Psoas muscle (tissue), 8 donors: ENCODE data around the gene ZMYM1. TPM values are rescaled to one million over a fixed set of nuclear protein-coding genes. Genes with fewer than 3 reads are reported as not detected.
"Not testable (repeated sequence)": the region's sequence is repeated elsewhere in the genome, so short reads cannot be mapped to it uniquely, and the experiment has no call there.

Experiments
- ATAC-seq, 4 donors: fragments of 200-7000 bp; cut with Tn5 transposase; one replicate each; pipeline ENCODE4 v1.9.1; 2020; ENCODE audit warnings: moderate library complexity in 3 of 4, mild to moderate bottlenecking in 2 of 4
- DNase-seq, 2 donors: peaks; one replicate each; pipeline ENCODE4 v3.0.0-alpha.2; 2020
- H3K27ac ChIP-seq: fragments of 200-600 bp; one replicate; pipeline ENCODE4 v1.8.0; 2022
- H3K27me3 ChIP-seq, 3 donors: fragments of 200-600 bp in 1 of 3; one replicate each; pipeline versions ENCODE4 v1.6.1 to v1.8.0; 2013 to 2022; ENCODE audit warnings: low read length in 2 of 3, mild to moderate bottlenecking in 2 of 3, moderate library complexity in 1 of 3; ENCODE audit not compliant: insufficient read depth in 3 of 3
- H3K36me3 ChIP-seq, 2 donors: fragments of 200-600 bp in 1 of 2; one replicate each; pipeline versions ENCODE4 v1.6.1 to v1.8.0; 2013 to 2022; ENCODE audit warnings: low read depth in 1 of 2, mild to moderate bottlenecking in 1 of 2, moderate library complexity in 1 of 2; ENCODE audit not compliant: insufficient read depth in 1 of 2
- H3K4me1 ChIP-seq: fragments of 200-600 bp; one replicate; pipeline ENCODE4 v1.8.0; 2022
- H3K4me3 ChIP-seq: fragments of 200-600 bp; one replicate; pipeline ENCODE4 v1.8.0; 2022; ENCODE audit warnings: mild to moderate bottlenecking
- H3K9me3 ChIP-seq: fragments of 200-600 bp; one replicate; pipeline ENCODE4 v1.8.0; 2022
- WGBS, 3 donors: extraction: QIAGEN DNeasy Blood & Tissue Kit; methylation state at CpG; one replicate each; pipeline versions ENCODE4 v1.1.6 to v1.1.7; 2013; 5-methylcytosine and 5-hydroxymethylcytosine counted together
- intact Hi-C, 2 donors: fragments of 100-400 bp; cut with DNase I; formaldehyde crosslinking; loops; one replicate each; pipeline versions ENCODE4 v1.11.0 to v1.14.2; 2022
- polyA plus RNA-seq, 3 donors: library from polyadenylated mRNA; stranded (reverse); fragments of 200-250 nt; gene quantifications; one replicate each; pipeline ENCODE4 v1.2.3, GENCODE V29; 2013
- total RNA-seq, 4 donors: library from RNA; stranded (reverse); fragmentation: NEBNext Ultra II Directional in 2 of 4; extraction: Animal tissue kit (Norgen Biotek cat#: 25700) in 2 of 4; gene quantifications; one replicate each; pipeline versions ENCODE4 v1.2.1 to v1.2.4, GENCODE V29; 2021 to 2023
- TF ChIP-seq, protein P1 (sequence below): fragments of 200-600 bp; IDR thresholded peaks from one replicate; pipeline ENCODE4 v1.8.0; 2022; ENCODE audit warnings: antibody characterized with exemption
- donor health status: healthy with polysubstance abuse.
- donor health status: DM: no; HTN: no; CAD: no; lungs with moderate emphysema.
- donor health status: Bipolar disorder and iron deficiency.
- donor health status: healthy.
- donor health status: DM: yes; HTN: yes; CAD: no.
- donor health status: DM: no; HTN: no; CAD: no.
- donor health status: DM: no; HTN: no; CAD: no.
- donor health status: DM: yes; HTN: yes; CAD: no.

Gene ZMYM1
- total and polyA plus RNA-seq, 7 donors: 0.90 to 5.2 (median 3.1) TPM

GRCh38 chr1:35142728-35143127 lies 63.5 kb downstream of the ZMYM1 start:
- WGBS, 3 donors: 83 to 89% (median 84%) methylated on average over 9 of the region's 9 CpGs
- H3K36me3 ChIP-seq, H3K4me3 ChIP-seq, DNase-seq, intact Hi-C loops, H3K27ac ChIP-seq, H3K27me3 ChIP-seq, ATAC-seq, H3K9me3 ChIP-seq, H3K4me1 ChIP-seq: not testable (repeated sequence)

GRCh38 chr1:35143737-35144508 lies 64.7 kb downstream of the ZMYM1 start:
- intact Hi-C loops: no loop called here
- no peak for ATAC-seq
- WGBS, 3 donors: 84 to 85% (median 85%) methylated on average over 12 of the region's 12 CpGs

DNA sequence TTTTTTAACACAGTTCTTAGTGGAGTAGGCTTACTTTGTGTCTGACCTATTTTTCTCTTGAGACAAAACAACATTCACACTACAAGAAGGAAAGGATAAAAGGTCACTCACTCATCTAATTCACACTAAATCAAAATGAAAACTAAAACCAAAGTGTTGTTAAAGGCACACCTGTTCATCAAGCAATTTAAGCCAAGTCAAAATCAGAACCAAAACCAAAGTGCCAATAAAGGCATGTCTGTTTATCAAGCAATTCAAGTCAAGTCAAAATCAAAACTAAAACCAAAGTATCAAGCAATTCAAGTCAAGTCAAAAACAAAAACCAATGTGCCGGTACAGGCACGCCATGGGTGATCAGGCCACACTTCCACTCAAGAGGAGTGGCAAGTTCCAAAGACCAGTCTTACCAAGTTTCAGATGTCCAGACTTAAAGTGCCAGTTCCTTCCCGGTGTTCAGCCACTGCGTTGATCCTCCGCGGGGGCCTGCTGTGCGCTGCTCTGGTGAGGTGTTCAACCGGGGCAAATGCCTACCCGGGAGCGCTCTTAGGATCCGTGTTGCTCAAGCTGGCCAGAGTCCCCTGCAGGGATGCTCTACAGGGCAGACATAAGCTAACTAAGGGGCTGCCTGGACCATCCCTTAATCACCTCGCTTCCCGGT lies 66.8 kb downstream of the ZMYM1 start:
- H3K27me3 ChIP-seq, intact Hi-C loops, H3K9me3 ChIP-seq, H3K4me1 ChIP-seq, H3K36me3 ChIP-seq, DNase-seq, H3K27ac ChIP-seq: not testable (repeated sequence)
- ATAC-seq: peak in 2 of 4 donors; percentile 35 to 50
- WGBS, 3 donors: 20 to 57% (median 26%) methylated on average over 13 of the region's 13 CpGs
- peak overlapping the region; percentile 52 for H3K4me3 ChIP-seq

More at GRCh38 chr1:35143737-35144508, 64.7 kb downstream of the ZMYM1 start:
- H3K27ac ChIP-seq: no peak overlapping the region
- H3K4me1 ChIP-seq: no peaks in the 10 kb centered on the region
- DNase-seq: no peak
- no peaks in the 10 kb centered on the region for H3K36me3 ChIP-seq
- no peaks in the 10 kb centered on the region for H3K27me3 ChIP-seq
- H3K4me3 ChIP-seq: no peak overlapping the region
- H3K9me3 ChIP-seq: no peaks in the 10 kb centered on the region
- TF ChIP-seq, protein P1, sequence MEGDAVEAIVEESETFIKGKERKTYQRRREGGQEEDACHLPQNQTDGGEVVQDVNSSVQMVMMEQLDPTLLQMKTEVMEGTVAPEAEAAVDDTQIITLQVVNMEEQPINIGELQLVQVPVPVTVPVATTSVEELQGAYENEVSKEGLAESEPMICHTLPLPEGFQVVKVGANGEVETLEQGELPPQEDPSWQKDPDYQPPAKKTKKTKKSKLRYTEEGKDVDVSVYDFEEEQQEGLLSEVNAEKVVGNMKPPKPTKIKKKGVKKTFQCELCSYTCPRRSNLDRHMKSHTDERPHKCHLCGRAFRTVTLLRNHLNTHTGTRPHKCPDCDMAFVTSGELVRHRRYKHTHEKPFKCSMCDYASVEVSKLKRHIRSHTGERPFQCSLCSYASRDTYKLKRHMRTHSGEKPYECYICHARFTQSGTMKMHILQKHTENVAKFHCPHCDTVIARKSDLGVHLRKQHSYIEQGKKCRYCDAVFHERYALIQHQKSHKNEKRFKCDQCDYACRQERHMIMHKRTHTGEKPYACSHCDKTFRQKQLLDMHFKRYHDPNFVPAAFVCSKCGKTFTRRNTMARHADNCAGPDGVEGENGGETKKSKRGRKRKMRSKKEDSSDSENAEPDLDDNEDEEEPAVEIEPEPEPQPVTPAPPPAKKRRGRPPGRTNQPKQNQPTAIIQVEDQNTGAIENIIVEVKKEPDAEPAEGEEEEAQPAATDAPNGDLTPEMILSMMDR: no peak

GRCh38 chr1:35151220-35151619 lies 72.0 kb downstream of the ZMYM1 start:
- Histone ChIP-seq H3K9me3 (no peaks in the 10 kb centered on the region), H3K27me3 (no peaks in the 10 kb centered on the region), H3K27ac (no peak overlapping the region), H3K4me3 (no peak overlapping the region), H3K4me1 (no peaks in the 10 kb centered on the region), H3K36me3 (no peaks in the 10 kb centered on the region)
- 95 to 96% (median 96%) methylated on average over 5 of the region's 5 CpGs for WGBS, 3 donors
- no peak for ATAC-seq
- intact Hi-C loops: no loop called here
- TF ChIP-seq, protein P1: no peak
- DNase-seq: no peak

DNA sequence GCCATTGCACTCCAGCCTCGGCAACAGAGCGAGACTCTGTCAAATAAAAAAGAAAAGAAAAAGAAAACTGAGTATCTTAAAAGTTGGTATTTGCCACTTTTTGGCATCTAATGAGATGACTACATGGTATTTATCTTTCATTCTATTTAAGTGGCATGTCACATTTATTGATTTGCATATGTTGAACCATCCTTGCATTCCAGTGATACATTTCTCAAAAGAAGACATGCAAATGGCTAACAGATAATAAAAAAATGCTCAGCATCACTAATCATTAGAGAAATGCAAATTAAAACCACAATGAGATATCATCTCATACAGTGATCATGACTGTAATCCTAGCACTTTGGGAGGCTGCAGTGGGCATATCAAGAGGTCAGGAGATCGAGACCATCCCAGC lies 85.7 kb downstream of the ZMYM1 start:
- TF ChIP-seq, protein P1: no peak
- ATAC-seq (no peak), DNase-seq (no peak)
- Histone ChIP-seq H3K36me3 (no peaks in the 10 kb centered on the region), H3K27ac (no peak overlapping the region), H3K4me1 (no peaks in the 10 kb centered on the region), H3K9me3 (peaks cover 12% of the 10 kb centered on the region), H3K27me3 (no peaks in the 10 kb centered on the region), H3K4me3 (no peak overlapping the region)
- intact Hi-C loops: no loop called here
- WGBS, 3 donors: 95 to 98% (median 95%) methylated on average over 3 of the region's 3 CpGs

Other genes starting within 250 kb of the ZMYM1 start
- 10 to 100 TPM; 17.9 to 66.5 (median 45.8) TPM for gene SMIM12, start 219.6 kb upstream of the ZMYM1 start, total RNA-seq
- gene SMIM12, start 219.6 kb upstream of the ZMYM1 start, polyA plus RNA-seq: 100 to 1,000 TPM in 2 of 3 donors, 10 to 100 TPM in 1; 59.2 to 140 (median 101) TPM
- gene DLGAP3, start 149.7 kb upstream of the ZMYM1 start, total RNA-seq: under 1 TPM in 3 of 4 donors, not detected in 1; 0.08 to 0.44 (median 0.17) TPM
- under 1 TPM; 0.01 to 0.08 (median 0.03) TPM for gene DLGAP3, start 149.7 kb upstream of the ZMYM1 start, polyA plus RNA-seq
- 1 to 10 TPM; 3.0 to 7.1 (median 4.3) TPM for gene TMEM35B, start 94.0 kb upstream of the ZMYM1 start, total RNA-seq
- 10 to 100 TPM in 1 of 3 donors, 1 to 10 TPM in 2; 5.7 to 13.2 (median 8.5) TPM for gene TMEM35B, start 94.0 kb upstream of the ZMYM1 start, polyA plus RNA-seq
- gene ZMYM6, start 47.4 kb upstream of the ZMYM1 start, total RNA-seq: 1 to 10 TPM; 5.1 to 8.5 (median 7.4) TPM
- gene ZMYM6, start 47.4 kb upstream of the ZMYM1 start, polyA plus RNA-seq: 1 to 10 TPM; 3.4 to 8.1 (median 4.4) TPM
- 100 to 1,000 TPM in 2 of 4 donors, 10 to 100 TPM in 2; 51.3 to 124 (median 102) TPM for gene SFPQ, start 113.8 kb downstream of the ZMYM1 start, total RNA-seq
- 10 to 100 TPM; 79.4 to 86.8 (median 82.7) TPM for gene SFPQ, start 113.8 kb downstream of the ZMYM1 start, polyA plus RNA-seq
- gene ZMYM4, start 189.3 kb downstream of the ZMYM1 start, total RNA-seq: 10 to 100 TPM; 25.3 to 32.6 (median 26.6) TPM
- 10 to 100 TPM in 1 of 3 donors, 1 to 10 TPM in 2; 4.6 to 13.0 (median 4.8) TPM for gene ZMYM4, start 189.3 kb downstream of the ZMYM1 start, polyA plus RNA-seq